PC-3 (cell line): ENCODE measurements around the gene IL17RA. TPM values are rescaled to one million over a fixed set of nuclear protein-coding genes. Genes with fewer than 3 reads are reported as not detected.

Experiments
- ATAC-seq: fragments of 200-7000 bp; cut with Tn5 transposase; 2 replicates; pipeline ENCODE4 v1.9.1; 2020; ENCODE audit warnings: mild to moderate bottlenecking, moderate library complexity
- BruUV-seq: library from RNA; stranded (reverse); fragments of 400-500 nt; replicated peaks from 2 replicates; lab custom pipeline; 2021; lab: Mats Ljungman, UMichigan
- CTCF ChIA-PET: fragments of 300-600 bp; sonication (Branson Sonifier 250); formaldehyde crosslinking; loops from one replicate; lab custom pipeline; 2022; ENCODE audit warnings: antibody characterized with exemption; lab: Charles Lee
- POLR2A ChIA-PET: fragments of 300-600 bp; sonication (Branson Sonifier 250); formaldehyde crosslinking; loops from one replicate; lab custom pipeline; 2022; ENCODE audit warnings: antibody characterized with exemption; ENCODE audit not compliant: unreplicated experiment; lab: Charles Lee
- DNase-seq: peaks from one replicate; pipeline ENCODE4 v3.0.0-alpha.2; 2015
- H2AFZ ChIP-seq: fragments of 300-600 bp; sonication (generic); 2 replicates; pipeline ENCODE4 v1.6.0; 2016; ENCODE audit warnings: antibody characterized with exemption, low read length
- H3F3A ChIP-seq: fragments of 300-600 bp; sonication (generic); one replicate; pipeline ENCODE4 v1.6.0; 2017; ENCODE audit warnings: antibody characterized with exemption, low read length, control low read depth, mild to moderate bottlenecking; ENCODE audit not compliant: unreplicated experiment
- H3K27ac ChIP-seq: fragments of 300-600 bp; sonication (generic); 2 replicates; pipeline ENCODE4 v1.5.1; 2016; ENCODE audit warnings: mild to moderate bottlenecking, low read length
- H3K27me3 ChIP-seq: fragments of 300-600 bp; sonication (generic); 2 replicates; pipeline ENCODE4 v1.6.1; 2016; ENCODE audit warnings: low read length, mixed read lengths
- H3K36me3 ChIP-seq: fragments of 300-600 bp; sonication (generic); 2 replicates; pipeline ENCODE4 v1.6.1; 2016; ENCODE audit warnings: low read depth, mixed run types, low read length, mixed read lengths
- H3K4me1 ChIP-seq: fragments of 300-600 bp; sonication (generic); 2 replicates; pipeline ENCODE4 v1.5.1; 2016; ENCODE audit warnings: low read length; ENCODE audit not compliant: insufficient read depth
- H3K4me2 ChIP-seq: fragments of 300-600 bp; sonication (generic); 2 replicates; pipeline ENCODE4 v1.6.0; 2016; ENCODE audit warnings: low read length
- H3K4me3 ChIP-seq: fragments of 300-600 bp; sonication (generic); 2 replicates; pipeline ENCODE4 v1.5.1; 2016; ENCODE audit warnings: mild to moderate bottlenecking, low read length, mixed read lengths
- H3K79me2 ChIP-seq: fragments of 300-600 bp; sonication (generic); 2 replicates; pipeline ENCODE4 v1.6.1; 2017; ENCODE audit warnings: low read length, mixed read lengths
- H3K9ac ChIP-seq: fragments of 300-600 bp; sonication (generic); 2 replicates; pipeline ENCODE4 v1.6.0; 2016; ENCODE audit warnings: mild to moderate bottlenecking, low read length
- H3K9me2 ChIP-seq: fragments of 300-600 bp; sonication (generic); replicated peaks from 2 replicates; pipeline ENCODE4 v1.6.1; 2016; ENCODE audit warnings: mixed run types, low read length, mixed read lengths
- H3K9me3 ChIP-seq: fragments of 300-600 bp; sonication (generic); 2 replicates; pipeline ENCODE4 v1.6.1; 2016; ENCODE audit warnings: low read length, mixed read lengths
- H4K20me1 ChIP-seq: fragments of 300-600 bp; sonication (generic); 2 replicates; pipeline ENCODE4 v1.6.1; 2016; ENCODE audit warnings: low read length, mixed read lengths
- CTCF ChIP-seq: fragments of 300-600 bp; sonication (generic); conservative IDR thresholded peaks from 2 replicates; pipeline ENCODE4 v1.5.1; 2017; ENCODE audit warnings: antibody characterized with exemption, low read depth, mild to moderate bottlenecking, low read length
- EZH2 ChIP-seq: fragments of 300-600 bp; sonication (generic); IDR thresholded peaks from one replicate; pipeline ENCODE4 v1.6.1; 2017; ENCODE audit warnings: antibody characterized with exemption, mild to moderate bottlenecking, low read length; ENCODE audit not compliant: unreplicated experiment
- EZH2phosphoT487 ChIP-seq: fragments of 300-600 bp; sonication (generic); IDR thresholded peaks from 2 replicates; pipeline ENCODE4 v1.6.1; 2018; ENCODE audit warnings: mild to moderate bottlenecking, antibody characterized with exemption, low read length, borderline replicate concordance
- intact Hi-C: fragments of 100-400 bp; cut with micrococcal nuclease; formaldehyde crosslinking; loops from 2 replicates; pipeline ENCODE4 v1.9.0; 2023
- total RNA-seq: library from RNA; depleted of rRNA; stranded (reverse); fragments of >200 nt; gene quantifications from 2 replicates; pipeline ENCODE4 v1.2.3, GENCODE V29; 2014

IL17RA gene
- total RNA-seq, 1 experiment from 2014 or later, result 5.9 TPM

GRCh38 chr22:17115945-17116565, 31.3 kb downstream of the IL17RA start:
- no peak for TF ChIP-seq CTCF
- no peak for TF ChIP-seq EZH2phosphoT487
- no peak for TF ChIP-seq EZH2
- no peak for ATAC-seq
- BruUV-seq, result no TSS peak
- H3K4me1 ChIP-seq, result peaks cover 11% of the 10 kb centered on the region
- intact Hi-C loops, result no loop called here
- H3K9me2 ChIP-seq, result no peaks in the 10 kb centered on the region
- no peak overlapping the region for H3K4me3 ChIP-seq
- H3F3A ChIP-seq, result no peaks in the 10 kb centered on the region
- DNase-seq, result no peak
- no peaks in the 10 kb centered on the region for H4K20me1 ChIP-seq
- no peaks in the 10 kb centered on the region for H3K9me3 ChIP-seq
- H3K36me3 ChIP-seq, result no peaks in the 10 kb centered on the region
- CTCF ChIA-PET, result interaction anchor here (0.6 kb wide), 1 partner anchor 98 kb away, joined by 7 read pairs; no protein-coding TSS in a partner anchor
- POLR2A ChIA-PET, result no interaction called here
- H3K4me2 ChIP-seq, result no peak overlapping the region
- H3K79me2 ChIP-seq, result no peaks in the 10 kb centered on the region
- no peak overlapping the region for H2AFZ ChIP-seq
- H3K27me3 ChIP-seq, result no peaks in the 10 kb centered on the region
- H3K9ac ChIP-seq, result no peak overlapping the region
- H3K27ac ChIP-seq, result no peak overlapping the region

GRCh38 chr22:17116572-17117330, 32.0 kb downstream of the IL17RA start:
- POLR2A ChIA-PET, result interaction anchor here (0.6 kb wide), 1 partner anchor 24 kb away, joined by 3 read pairs; no protein-coding TSS in a partner anchor
- no peak for ATAC-seq
- TF ChIP-seq CTCF (no peak), EZH2phosphoT487 (no peak), EZH2 (no peak)
- Histone ChIP-seq H3K9me3 (no peaks in the 10 kb centered on the region), H2AFZ (no peak overlapping the region), H3K36me3 (no peaks in the 10 kb centered on the region), H3K4me2 (no peak overlapping the region), H4K20me1 (no peaks in the 10 kb centered on the region), H3K27me3 (no peaks in the 10 kb centered on the region), H3F3A (no peaks in the 10 kb centered on the region), H3K4me3 (no peak overlapping the region), H3K9ac (no peak overlapping the region), H3K79me2 (no peaks in the 10 kb centered on the region), H3K9me2 (no peaks in the 10 kb centered on the region), H3K4me1 (peaks cover 11% of the 10 kb centered on the region), H3K27ac (no peak overlapping the region)
- DNase-seq, result no peak
- BruUV-seq, result no TSS peak
- CTCF ChIA-PET, result no interaction called here
- intact Hi-C loops, result no loop called here
